WTC11 (cell line): Measurements from ENCODE around the gene RPL27. TPM values are rescaled to one million over a fixed set of nuclear protein-coding genes. Genes with fewer than 3 reads are reported as not detected.
A peak's percentile ranks its signal among the peaks of the same experiment; 100 is the strongest.

Experiments used
- CREB1 ChIP-seq: sonication (generic); formaldehyde crosslinking; IDR thresholded peaks from 2 replicates; pipeline ENCODE4 v1.8.0; 2023; ENCODE audit warnings: mild to moderate bottlenecking, missing genetic modification reagents
- MXD4 ChIP-seq: fragments of 250-450 bp; sonication (Bioruptor Pico); IDR thresholded peaks from 2 replicates; pipeline ENCODE4 v1.8.0; 2021; ENCODE audit warnings: mild to moderate bottlenecking, moderate library complexity, borderline replicate concordance
- OVOL2 ChIP-seq: fragments of 250-450 bp; sonication (Bioruptor Pico); IDR thresholded peaks from 2 replicates; pipeline ENCODE4 v1.9.0; 2021; ENCODE audit warnings: mild to moderate bottlenecking, borderline replicate concordance
- RORB ChIP-seq: fragments of 250-450 bp; sonication (Bioruptor Pico); IDR thresholded peaks from 2 replicates; pipeline ENCODE4 v1.9.0; 2021; ENCODE audit warnings: mild to moderate bottlenecking
- SMAD3 ChIP-seq: sonication (generic); formaldehyde crosslinking; IDR thresholded peaks from 2 replicates; pipeline ENCODE4 v1.8.0; 2022; ENCODE audit warnings: missing genetic modification reagents, mild to moderate bottlenecking, borderline replicate concordance
- SMAD4 ChIP-seq: sonication (generic); formaldehyde crosslinking; IDR thresholded peaks from 2 replicates; pipeline ENCODE4 v1.8.0; 2022; ENCODE audit warnings: mild to moderate bottlenecking, missing genetic modification reagents
- SOX15 ChIP-seq: fragments of 250-450 bp; sonication (Bioruptor Pico); IDR thresholded peaks from 2 replicates; pipeline ENCODE4 v1.9.0; 2021; ENCODE audit warnings: mild to moderate bottlenecking
- TCF7 ChIP-seq: sonication (generic); formaldehyde crosslinking; IDR thresholded peaks from 2 replicates; pipeline ENCODE4 v1.8.0; 2022; ENCODE audit warnings: mild to moderate bottlenecking, low read depth, missing genetic modification reagents, moderate library complexity
- TEAD1 ChIP-seq: sonication (generic); formaldehyde crosslinking; IDR thresholded peaks from 2 replicates; pipeline ENCODE4 v1.8.0; 2022; ENCODE audit warnings: mild to moderate bottlenecking, missing genetic modification reagents
- TP53 ChIP-seq: sonication (generic); formaldehyde crosslinking; IDR thresholded peaks from 2 replicates; pipeline ENCODE4 v1.8.1; 2023; ENCODE audit warnings: mild to moderate bottlenecking, missing genetic modification reagents
- ZNF121 ChIP-seq: sonication (generic); formaldehyde crosslinking; IDR thresholded peaks from 2 replicates; pipeline ENCODE4 v1.8.0; 2023; ENCODE audit warnings: missing genetic modification reagents
- ZNF219 ChIP-seq: sonication (generic); formaldehyde crosslinking; IDR thresholded peaks from 2 replicates; pipeline ENCODE4 v1.8.0; 2023; ENCODE audit warnings: missing genetic modification reagents, mild to moderate bottlenecking, borderline replicate concordance
- ZNF317 ChIP-seq: sonication (generic); formaldehyde crosslinking; IDR thresholded peaks from 2 replicates; pipeline ENCODE4 v1.8.1; 2023; ENCODE audit warnings: low read depth, mild to moderate bottlenecking, moderate library complexity, missing genetic modification reagents, borderline replicate concordance
- ZNF396 ChIP-seq: fragments of 250-450 bp; sonication (Bioruptor Pico); IDR thresholded peaks from 2 replicates; pipeline ENCODE4 v1.8.0; 2021; ENCODE audit warnings: mild to moderate bottlenecking, moderate library complexity, borderline replicate concordance
- ZNF423 ChIP-seq: fragments of 250-450 bp; sonication (Bioruptor Pico); IDR thresholded peaks from 2 replicates; pipeline ENCODE4 v2.1.2; 2022; ENCODE audit warnings: mild to moderate bottlenecking, moderate library complexity
- total RNA-seq: library from RNA; stranded (reverse); gene quantifications from 3 replicates; pipeline ENCODE4 v1.2.3, GENCODE V29; 2021
- TF ChIP-seq, protein P1 (sequence below): sonication (generic); formaldehyde crosslinking; IDR thresholded peaks from 2 replicates; pipeline ENCODE4 v1.8.0; 2022; ENCODE audit warnings: mild to moderate bottlenecking, missing genetic modification reagents
- TF ChIP-seq, protein P2 (sequence below): sonication (generic); formaldehyde crosslinking; IDR thresholded peaks from 2 replicates; pipeline ENCODE4 v1.8.0; 2023; ENCODE audit warnings: missing genetic modification reagents, mild to moderate bottlenecking, borderline replicate concordance
- TF ChIP-seq, protein P3 (sequence below): fragments of 250-450 bp; sonication (Bioruptor Pico); IDR thresholded peaks from 2 replicates; pipeline ENCODE4 v1.9.0; 2021; ENCODE audit warnings: mild to moderate bottlenecking
- TF ChIP-seq, protein P4 (sequence below): sonication (generic); formaldehyde crosslinking; IDR thresholded peaks from 2 replicates; pipeline ENCODE4 v1.8.0; 2022; ENCODE audit warnings: mild to moderate bottlenecking, missing genetic modification reagents
- TF ChIP-seq, protein P5 (sequence below): sonication (generic); formaldehyde crosslinking; IDR thresholded peaks from 2 replicates; pipeline ENCODE4 v1.8.1; 2022; ENCODE audit warnings: mild to moderate bottlenecking, missing genetic modification reagents, moderate library complexity, borderline replicate concordance
- TF ChIP-seq, protein P6 (sequence below): sonication (generic); formaldehyde crosslinking; IDR thresholded peaks from 2 replicates; pipeline ENCODE4 v1.8.0; 2023; ENCODE audit warnings: missing genetic modification reagents
- TF ChIP-seq, protein P7 (sequence below): sonication (generic); formaldehyde crosslinking; IDR thresholded peaks from 2 replicates; pipeline ENCODE4 v1.8.1; 2023; ENCODE audit warnings: mild to moderate bottlenecking, missing genetic modification reagents
- TF ChIP-seq, protein P8 (sequence below): sonication (generic); formaldehyde crosslinking; IDR thresholded peaks from 2 replicates; pipeline ENCODE4 v1.8.1; 2023; ENCODE audit warnings: mild to moderate bottlenecking, missing genetic modification reagents, moderate library complexity

RPL27 gene
- total RNA-seq, 1 experiment from 2014 or later: 1,391 TPM

DNA sequence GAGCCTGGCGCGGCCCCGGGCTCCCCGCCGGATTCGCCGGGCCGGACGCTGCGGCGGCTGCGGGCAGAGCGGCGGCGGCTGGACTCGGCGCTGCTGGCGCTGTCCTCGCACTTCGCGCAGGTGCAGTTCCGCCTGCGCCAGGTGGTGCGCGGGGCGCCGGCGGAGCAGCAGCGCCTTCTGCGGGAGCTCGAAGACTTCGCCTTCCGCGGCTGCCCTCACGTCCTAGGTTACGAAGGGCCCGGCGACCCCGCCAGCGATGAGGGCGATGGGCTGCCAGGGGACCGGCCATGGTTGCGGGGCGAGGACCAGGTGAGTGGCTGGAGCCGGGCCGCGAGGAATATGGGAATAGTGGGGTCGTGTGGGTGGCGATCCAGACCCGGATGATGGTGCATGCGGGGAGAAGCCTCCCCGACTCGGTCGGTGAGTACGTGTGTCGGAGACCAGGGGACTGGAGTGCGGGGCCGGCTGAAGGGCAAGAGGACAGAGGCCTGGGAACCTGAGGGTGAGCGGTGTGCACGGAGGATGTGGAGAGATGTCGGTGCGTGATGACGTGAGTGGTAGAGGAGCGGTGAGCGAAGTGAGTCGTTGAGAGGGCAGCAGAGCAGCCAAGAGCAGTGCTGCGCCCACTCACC lies 17.3 kb upstream of the RPL27 start (continued):
- TF ChIP-seq ZNF396 (CRISPR knock-in tag) (no peak), TEAD1 (CRISPR knock-in tag) (no peak), RORB (no peak), SMAD4 (no peak), TCF7 (CRISPR knock-in tag) (no peak), OVOL2 (CRISPR knock-in tag) (no peak), ZNF317 (CRISPR knock-in tag) (peak; percentile 54; the same call in 1 of the 2 replicates), ZNF423 (CRISPR knock-in tag) (no peak), CREB1 (CRISPR knock-in tag) (0 out of 2 replicates have a peak, but pooled peaks have one; percentile 8), TP53 (CRISPR knock-in tag) (peak; percentile 88), ZNF121 (CRISPR knock-in tag) (no peak), MXD4 (CRISPR knock-in tag) (no peak), ZNF219 (peak; percentile 45; the same call in 1 of the 2 replicates), SMAD3 (CRISPR knock-in tag) (no peak), SOX15 (CRISPR knock-in tag) (no peak)
- TF ChIP-seq, protein P1, sequence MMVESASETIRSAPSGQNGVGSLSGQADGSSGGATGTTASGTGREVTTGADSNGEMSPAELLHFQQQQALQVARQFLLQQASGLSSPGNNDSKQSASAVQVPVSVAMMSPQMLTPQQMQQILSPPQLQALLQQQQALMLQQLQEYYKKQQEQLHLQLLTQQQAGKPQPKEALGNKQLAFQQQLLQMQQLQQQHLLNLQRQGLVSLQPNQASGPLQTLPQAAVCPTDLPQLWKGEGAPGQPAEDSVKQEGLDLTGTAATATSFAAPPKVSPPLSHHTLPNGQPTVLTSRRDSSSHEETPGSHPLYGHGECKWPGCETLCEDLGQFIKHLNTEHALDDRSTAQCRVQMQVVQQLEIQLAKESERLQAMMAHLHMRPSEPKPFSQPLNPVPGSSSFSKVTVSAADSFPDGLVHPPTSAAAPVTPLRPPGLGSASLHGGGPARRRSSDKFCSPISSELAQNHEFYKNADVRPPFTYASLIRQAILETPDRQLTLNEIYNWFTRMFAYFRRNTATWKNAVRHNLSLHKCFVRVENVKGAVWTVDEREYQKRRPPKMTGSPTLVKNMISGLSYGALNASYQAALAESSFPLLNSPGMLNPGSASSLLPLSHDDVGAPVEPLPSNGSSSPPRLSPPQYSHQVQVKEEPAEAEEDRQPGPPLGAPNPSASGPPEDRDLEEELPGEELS (CRISPR knock-in tag): no peak
- TF ChIP-seq, protein P2, sequence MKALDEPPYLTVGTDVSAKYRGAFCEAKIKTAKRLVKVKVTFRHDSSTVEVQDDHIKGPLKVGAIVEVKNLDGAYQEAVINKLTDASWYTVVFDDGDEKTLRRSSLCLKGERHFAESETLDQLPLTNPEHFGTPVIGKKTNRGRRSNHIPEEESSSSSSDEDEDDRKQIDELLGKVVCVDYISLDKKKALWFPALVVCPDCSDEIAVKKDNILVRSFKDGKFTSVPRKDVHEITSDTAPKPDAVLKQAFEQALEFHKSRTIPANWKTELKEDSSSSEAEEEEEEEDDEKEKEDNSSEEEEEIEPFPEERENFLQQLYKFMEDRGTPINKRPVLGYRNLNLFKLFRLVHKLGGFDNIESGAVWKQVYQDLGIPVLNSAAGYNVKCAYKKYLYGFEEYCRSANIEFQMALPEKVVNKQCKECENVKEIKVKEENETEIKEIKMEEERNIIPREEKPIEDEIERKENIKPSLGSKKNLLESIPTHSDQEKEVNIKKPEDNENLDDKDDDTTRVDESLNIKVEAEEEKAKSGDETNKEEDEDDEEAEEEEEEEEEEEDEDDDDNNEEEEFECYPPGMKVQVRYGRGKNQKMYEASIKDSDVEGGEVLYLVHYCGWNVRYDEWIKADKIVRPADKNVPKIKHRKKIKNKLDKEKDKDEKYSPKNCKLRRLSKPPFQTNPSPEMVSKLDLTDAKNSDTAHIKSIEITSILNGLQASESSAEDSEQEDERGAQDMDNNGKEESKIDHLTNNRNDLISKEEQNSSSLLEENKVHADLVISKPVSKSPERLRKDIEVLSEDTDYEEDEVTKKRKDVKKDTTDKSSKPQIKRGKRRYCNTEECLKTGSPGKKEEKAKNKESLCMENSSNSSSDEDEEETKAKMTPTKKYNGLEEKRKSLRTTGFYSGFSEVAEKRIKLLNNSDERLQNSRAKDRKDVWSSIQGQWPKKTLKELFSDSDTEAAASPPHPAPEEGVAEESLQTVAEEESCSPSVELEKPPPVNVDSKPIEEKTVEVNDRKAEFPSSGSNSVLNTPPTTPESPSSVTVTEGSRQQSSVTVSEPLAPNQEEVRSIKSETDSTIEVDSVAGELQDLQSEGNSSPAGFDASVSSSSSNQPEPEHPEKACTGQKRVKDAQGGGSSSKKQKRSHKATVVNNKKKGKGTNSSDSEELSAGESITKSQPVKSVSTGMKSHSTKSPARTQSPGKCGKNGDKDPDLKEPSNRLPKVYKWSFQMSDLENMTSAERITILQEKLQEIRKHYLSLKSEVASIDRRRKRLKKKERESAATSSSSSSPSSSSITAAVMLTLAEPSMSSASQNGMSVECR (CRISPR knock-in tag): peak; percentile 10; the same call in 1 of the 2 replicates
- TF ChIP-seq, protein P3, sequence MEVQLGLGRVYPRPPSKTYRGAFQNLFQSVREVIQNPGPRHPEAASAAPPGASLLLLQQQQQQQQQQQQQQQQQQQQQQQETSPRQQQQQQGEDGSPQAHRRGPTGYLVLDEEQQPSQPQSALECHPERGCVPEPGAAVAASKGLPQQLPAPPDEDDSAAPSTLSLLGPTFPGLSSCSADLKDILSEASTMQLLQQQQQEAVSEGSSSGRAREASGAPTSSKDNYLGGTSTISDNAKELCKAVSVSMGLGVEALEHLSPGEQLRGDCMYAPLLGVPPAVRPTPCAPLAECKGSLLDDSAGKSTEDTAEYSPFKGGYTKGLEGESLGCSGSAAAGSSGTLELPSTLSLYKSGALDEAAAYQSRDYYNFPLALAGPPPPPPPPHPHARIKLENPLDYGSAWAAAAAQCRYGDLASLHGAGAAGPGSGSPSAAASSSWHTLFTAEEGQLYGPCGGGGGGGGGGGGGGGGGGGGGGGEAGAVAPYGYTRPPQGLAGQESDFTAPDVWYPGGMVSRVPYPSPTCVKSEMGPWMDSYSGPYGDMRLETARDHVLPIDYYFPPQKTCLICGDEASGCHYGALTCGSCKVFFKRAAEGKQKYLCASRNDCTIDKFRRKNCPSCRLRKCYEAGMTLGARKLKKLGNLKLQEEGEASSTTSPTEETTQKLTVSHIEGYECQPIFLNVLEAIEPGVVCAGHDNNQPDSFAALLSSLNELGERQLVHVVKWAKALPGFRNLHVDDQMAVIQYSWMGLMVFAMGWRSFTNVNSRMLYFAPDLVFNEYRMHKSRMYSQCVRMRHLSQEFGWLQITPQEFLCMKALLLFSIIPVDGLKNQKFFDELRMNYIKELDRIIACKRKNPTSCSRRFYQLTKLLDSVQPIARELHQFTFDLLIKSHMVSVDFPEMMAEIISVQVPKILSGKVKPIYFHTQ: no peak
- TF ChIP-seq, protein P4, sequence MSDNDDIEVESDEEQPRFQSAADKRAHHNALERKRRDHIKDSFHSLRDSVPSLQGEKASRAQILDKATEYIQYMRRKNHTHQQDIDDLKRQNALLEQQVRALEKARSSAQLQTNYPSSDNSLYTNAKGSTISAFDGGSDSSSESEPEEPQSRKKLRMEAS: peak; percentile 21
- TF ChIP-seq, protein P5, sequence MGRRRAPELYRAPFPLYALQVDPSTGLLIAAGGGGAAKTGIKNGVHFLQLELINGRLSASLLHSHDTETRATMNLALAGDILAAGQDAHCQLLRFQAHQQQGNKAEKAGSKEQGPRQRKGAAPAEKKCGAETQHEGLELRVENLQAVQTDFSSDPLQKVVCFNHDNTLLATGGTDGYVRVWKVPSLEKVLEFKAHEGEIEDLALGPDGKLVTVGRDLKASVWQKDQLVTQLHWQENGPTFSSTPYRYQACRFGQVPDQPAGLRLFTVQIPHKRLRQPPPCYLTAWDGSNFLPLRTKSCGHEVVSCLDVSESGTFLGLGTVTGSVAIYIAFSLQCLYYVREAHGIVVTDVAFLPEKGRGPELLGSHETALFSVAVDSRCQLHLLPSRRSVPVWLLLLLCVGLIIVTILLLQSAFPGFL (CRISPR knock-in tag): no peak
- TF ChIP-seq, protein P6, sequence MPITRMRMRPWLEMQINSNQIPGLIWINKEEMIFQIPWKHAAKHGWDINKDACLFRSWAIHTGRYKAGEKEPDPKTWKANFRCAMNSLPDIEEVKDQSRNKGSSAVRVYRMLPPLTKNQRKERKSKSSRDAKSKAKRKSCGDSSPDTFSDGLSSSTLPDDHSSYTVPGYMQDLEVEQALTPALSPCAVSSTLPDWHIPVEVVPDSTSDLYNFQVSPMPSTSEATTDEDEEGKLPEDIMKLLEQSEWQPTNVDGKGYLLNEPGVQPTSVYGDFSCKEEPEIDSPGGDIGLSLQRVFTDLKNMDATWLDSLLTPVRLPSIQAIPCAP: no peak
- TF ChIP-seq, protein P7, sequence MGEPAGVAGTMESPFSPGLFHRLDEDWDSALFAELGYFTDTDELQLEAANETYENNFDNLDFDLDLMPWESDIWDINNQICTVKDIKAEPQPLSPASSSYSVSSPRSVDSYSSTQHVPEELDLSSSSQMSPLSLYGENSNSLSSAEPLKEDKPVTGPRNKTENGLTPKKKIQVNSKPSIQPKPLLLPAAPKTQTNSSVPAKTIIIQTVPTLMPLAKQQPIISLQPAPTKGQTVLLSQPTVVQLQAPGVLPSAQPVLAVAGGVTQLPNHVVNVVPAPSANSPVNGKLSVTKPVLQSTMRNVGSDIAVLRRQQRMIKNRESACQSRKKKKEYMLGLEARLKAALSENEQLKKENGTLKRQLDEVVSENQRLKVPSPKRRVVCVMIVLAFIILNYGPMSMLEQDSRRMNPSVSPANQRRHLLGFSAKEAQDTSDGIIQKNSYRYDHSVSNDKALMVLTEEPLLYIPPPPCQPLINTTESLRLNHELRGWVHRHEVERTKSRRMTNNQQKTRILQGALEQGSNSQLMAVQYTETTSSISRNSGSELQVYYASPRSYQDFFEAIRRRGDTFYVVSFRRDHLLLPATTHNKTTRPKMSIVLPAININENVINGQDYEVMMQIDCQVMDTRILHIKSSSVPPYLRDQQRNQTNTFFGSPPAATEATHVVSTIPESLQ (CRISPR knock-in tag): no peak
- TF ChIP-seq, protein P8, sequence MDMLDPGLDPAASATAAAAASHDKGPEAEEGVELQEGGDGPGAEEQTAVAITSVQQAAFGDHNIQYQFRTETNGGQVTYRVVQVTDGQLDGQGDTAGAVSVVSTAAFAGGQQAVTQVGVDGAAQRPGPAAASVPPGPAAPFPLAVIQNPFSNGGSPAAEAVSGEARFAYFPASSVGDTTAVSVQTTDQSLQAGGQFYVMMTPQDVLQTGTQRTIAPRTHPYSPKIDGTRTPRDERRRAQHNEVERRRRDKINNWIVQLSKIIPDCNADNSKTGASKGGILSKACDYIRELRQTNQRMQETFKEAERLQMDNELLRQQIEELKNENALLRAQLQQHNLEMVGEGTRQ (CRISPR knock-in tag): 0 out of 2 replicates have a peak, but pooled peaks have one; percentile 1
